Measurements from ENCODE around the gene RBMXL2. TPM values are rescaled to one million over a fixed set of nuclear protein-coding genes. Genes with fewer than 3 reads are reported as not detected.

Gene RBMXL2
- total RNA-seq, 4 donors from 2014 or later: not detected

DNA sequence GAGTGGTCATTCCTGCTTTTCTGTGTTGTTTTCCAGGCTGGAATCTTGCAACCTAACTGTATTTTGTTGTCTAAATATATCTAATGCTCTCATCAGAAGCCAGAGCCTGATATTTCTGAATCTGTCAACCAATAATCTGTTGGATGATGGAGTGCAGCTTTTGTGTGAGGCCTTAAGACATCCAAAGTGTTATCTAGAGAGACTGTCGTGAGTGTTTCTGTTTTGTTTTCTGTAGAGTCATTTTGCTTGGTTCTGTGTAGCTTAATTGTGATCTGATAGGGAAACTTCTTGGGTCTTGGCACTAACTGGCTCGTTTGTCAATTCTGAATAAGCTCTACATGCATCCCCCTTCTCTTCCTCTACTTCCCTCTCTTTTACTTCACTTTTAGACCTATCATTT lies 31.2 kb upstream of the RBMXL2 start:
- Histone ChIP-seq H3K4me3 (no peak overlapping the region), H3K27me3 (no peaks in the 10 kb centered on the region), H3K4me1 (no peaks in the 10 kb centered on the region), H3K36me3 (no peaks in the 10 kb centered on the region), H3K27ac (no peak overlapping the region), H3K9me3 (no peaks in the 10 kb centered on the region)
- TF ChIP-seq POLR2A (IDR thresholded peaks at IDR 0.05) (no peak), CTCF (IDR thresholded peaks at IDR 0.05 in 4 of 5, conservative IDR thresholded peaks at IDR 0.05 in 1 of 5) (no peak)
- intact Hi-C loops (cut with DNase I; ENCODE audit: low total_unique reads): no loop called here
- in situ Hi-C loops (cut with MboI; ENCODE audit: low sequenced_read_pairs in 4 of 4): no loop called here
- no peak for ATAC-seq
- DNase-seq: no peak

DNA sequence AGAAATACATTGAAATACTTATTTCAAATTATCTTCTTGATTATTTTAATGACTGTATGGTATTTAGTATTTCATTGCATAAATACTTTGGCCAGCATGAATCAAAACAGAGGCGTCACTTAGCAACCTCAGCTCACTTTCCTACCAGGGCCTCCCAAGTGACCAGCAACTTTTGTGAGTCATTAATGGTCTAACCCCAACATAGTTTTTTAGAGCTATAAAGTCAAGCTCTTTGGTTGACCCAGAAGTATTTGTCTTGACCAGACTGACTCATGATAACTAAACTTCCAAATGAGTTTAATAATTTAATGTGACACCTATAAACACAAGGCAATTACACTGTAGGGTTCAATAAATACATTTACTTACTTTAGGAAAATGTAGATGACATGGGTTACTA lies 27.9 kb upstream of the RBMXL2 start:
- in situ Hi-C loops (cut with MboI; ENCODE audit: low sequenced_read_pairs in 4 of 4): no loop called here
- H3K36me3 ChIP-seq: no peaks in the 10 kb centered on the region
- ATAC-seq: no peak

DNA sequence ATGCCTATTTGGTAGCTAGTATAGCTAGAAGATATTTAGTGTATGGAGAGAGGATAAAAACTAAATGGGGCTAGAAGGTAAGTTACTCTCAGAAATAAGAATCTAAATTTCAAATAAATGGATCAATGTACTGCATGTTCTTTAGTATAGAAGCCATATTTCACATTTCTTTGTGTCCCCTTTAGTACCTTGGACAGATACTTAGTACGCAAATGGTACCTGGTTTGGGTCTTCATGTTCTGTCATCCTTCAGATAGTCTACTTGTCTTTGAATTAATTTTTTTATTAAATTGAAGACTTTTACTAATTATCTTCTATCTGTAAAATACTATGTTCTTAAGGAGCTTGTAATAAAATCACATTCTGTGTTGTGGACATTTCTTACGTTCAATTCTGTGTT lies 26.3 kb upstream of the RBMXL2 start:
- Histone ChIP-seq H3K4me1 (no peaks in the 10 kb centered on the region), H3K27me3 (no peaks in the 10 kb centered on the region), H3K9me3 (no peaks in the 10 kb centered on the region), H3K27ac (no peak overlapping the region), H3K36me3 (no peaks in the 10 kb centered on the region), H3K4me3 (no peak overlapping the region)
- DNase-seq (no peak), ATAC-seq (no peak)
- intact Hi-C loops (cut with DNase I; ENCODE audit: low total_unique reads): no loop called here
- TF ChIP-seq CTCF (IDR thresholded peaks at IDR 0.05 in 4 of 5, conservative IDR thresholded peaks at IDR 0.05 in 1 of 5): no peak
- TF ChIP-seq POLR2A (IDR thresholded peaks at IDR 0.05): no peak
- in situ Hi-C loops (cut with MboI; ENCODE audit: low sequenced_read_pairs in 4 of 4): no loop called here

More for the DNA sequence above, 27.9 kb upstream of the RBMXL2 start:
- Histone ChIP-seq H3K4me3 (no peak overlapping the region), H3K27ac (no peak overlapping the region), H3K4me1 (no peaks in the 10 kb centered on the region), H3K9me3 (no peaks in the 10 kb centered on the region), H3K27me3 (no peaks in the 10 kb centered on the region)
- intact Hi-C loops (cut with DNase I; ENCODE audit: low total_unique reads): no loop called here
- TF ChIP-seq CTCF (IDR thresholded peaks at IDR 0.05 in 4 of 5, conservative IDR thresholded peaks at IDR 0.05 in 1 of 5) (no peak), POLR2A (IDR thresholded peaks at IDR 0.05) (no peak)
- no peak for DNase-seq

- H3K27me3 ChIP-seq: no peaks in the 10 kb centered on the region
- TF ChIP-seq POLR2A (IDR thresholded peaks at IDR 0.05) (no peak), CTCF (IDR thresholded peaks at IDR 0.05 in 4 of 5, conservative IDR thresholded peaks at IDR 0.05 in 1 of 5) (no peak)
- H3K4me1 ChIP-seq: no peaks in the 10 kb centered on the region
- no peaks in the 10 kb centered on the region for H3K36me3 ChIP-seq
- in situ Hi-C loops (cut with MboI; ENCODE audit: low sequenced_read_pairs in 4 of 4) (no loop called here), intact Hi-C loops (cut with DNase I; ENCODE audit: low total_unique reads) (no loop called here)
- H3K9me3 ChIP-seq: no peaks in the 10 kb centered on the region
- H3K4me3 ChIP-seq: no peak overlapping the region
- H3K27ac ChIP-seq: no peak overlapping the region
- no peak for ATAC-seq
- no peak for DNase-seq
Observed at GRCh38 chr11:7072401-7073028, 16.3 kb upstream of the RBMXL2 start.

DNA sequence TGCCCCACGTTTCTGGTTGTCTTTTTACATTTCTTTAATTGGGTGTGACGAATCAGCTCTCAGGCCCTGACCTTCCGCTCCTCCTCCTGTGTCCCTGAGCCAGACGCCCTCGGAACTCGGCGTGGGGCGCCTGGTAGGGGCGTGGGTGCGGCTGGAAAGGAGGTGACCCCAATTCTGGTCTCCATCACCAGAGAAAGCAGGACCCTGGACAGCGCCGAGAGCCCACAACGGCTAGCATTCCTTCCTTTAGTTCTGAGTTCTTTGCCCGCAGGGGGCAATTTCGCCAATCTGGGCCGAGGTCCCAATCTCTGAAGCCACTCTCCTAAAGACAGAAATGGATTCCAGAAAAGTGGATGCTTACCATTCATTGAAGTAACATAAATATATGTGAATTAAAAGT lies 11.7 kb upstream of the RBMXL2 start:
- Histone ChIP-seq H3K4me3 (no peak overlapping the region), H3K27me3 (no peaks in the 10 kb centered on the region), H3K4me1 (no peaks in the 10 kb centered on the region), H3K36me3 (no peaks in the 10 kb centered on the region), H3K9me3 (no peaks in the 10 kb centered on the region), H3K27ac (no peak overlapping the region)
- intact Hi-C loops (cut with DNase I; ENCODE audit: low total_unique reads) (no loop called here), in situ Hi-C loops (cut with MboI; ENCODE audit: low sequenced_read_pairs in 4 of 4) (loop anchor here in 1 of 4 donors (25.0 kb wide), 1 partner anchor 610 kb away; no protein-coding TSS in a partner anchor)
- no peak for TF ChIP-seq CTCF (IDR thresholded peaks at IDR 0.05 in 4 of 5, conservative IDR thresholded peaks at IDR 0.05 in 1 of 5)
- ATAC-seq (no peak), DNase-seq (no peak)

All from gastrocnemius medialis (tissue), 4 donors.